Fibroblast of the conjunctiva (primary cell): Measurements from ENCODE around the gene ETS1.

Experiments
- DNase-seq: peaks from one replicate; pipeline ENCODE4 v3.0.0-alpha.2; 2010; ENCODE audit warnings: low read depth

ETS1 gene

GRCh38 chr11:128592454-128592853, 5.1 kb upstream of the ETS1 start:
- DNase-seq: no peak

GRCh38 chr11:128590587-128590986, 3.2 kb upstream of the ETS1 start:
- no peak for DNase-seq

- no peak for DNase-seq
Observed at GRCh38 chr11:128589998-128590397, 2.6 kb upstream of the ETS1 start.

GRCh38 chr11:128588093-128588492, 735 bp upstream of the ETS1 start:
- no peak for DNase-seq

- no peak for DNase-seq
Observed at GRCh38 chr11:128586689-128587088, 669 bp downstream of the ETS1 start.

- no peak for DNase-seq
Observed at GRCh38 chr11:128585498-128586238, 1.7 kb downstream of the ETS1 start.

- no peak for DNase-seq
Observed at GRCh38 chr11:128584253-128584652, 3.1 kb downstream of the ETS1 start.

- peak; percentile 82 for DNase-seq
Observed at GRCh38 chr11:128582496-128583366, 4.6 kb downstream of the ETS1 start.

- DNase-seq: peak; percentile 2
Observed at GRCh38 chr11:128581561-128582272, 5.6 kb downstream of the ETS1 start.

GRCh38 chr11:128580612-128581011, 6.7 kb downstream of the ETS1 start:
- DNase-seq: no peak

GRCh38 chr11:128579798-128580504, 7.4 kb downstream of the ETS1 start:
- DNase-seq: no peak

- no peak for DNase-seq
Observed at GRCh38 chr11:128576555-128576954, 10.8 kb downstream of the ETS1 start.

- DNase-seq: no peak
Observed at GRCh38 chr11:128575961-128576350, 11.4 kb downstream of the ETS1 start.

- DNase-seq: no peak
Observed at GRCh38 chr11:128575174-128575960, 12.0 kb downstream of the ETS1 start.

- DNase-seq: no peak
Observed at GRCh38 chr11:128574576-128575011, 12.8 kb downstream of the ETS1 start.

- no peak for DNase-seq
Observed at GRCh38 chr11:128573638-128574037, 13.7 kb downstream of the ETS1 start.

- DNase-seq: no peak
Observed at GRCh38 chr11:128572965-128573364, 14.4 kb downstream of the ETS1 start.

GRCh38 chr11:128570632-128571031, 16.7 kb downstream of the ETS1 start:
- DNase-seq: no peak

GRCh38 chr11:128569291-128569690, 18.1 kb downstream of the ETS1 start:
- DNase-seq: no peak

GRCh38 chr11:128568166-128568778, 19.1 kb downstream of the ETS1 start:
- DNase-seq: no peak

- no peak for DNase-seq
Observed at GRCh38 chr11:128567130-128567529, 20.2 kb downstream of the ETS1 start.
